NCI-H1417 treated with DMSO at 0.1 percent for 48 hours (cell line): Measurements from ENCODE around the gene PLCB1.
"Not testable (repeated sequence)": the region's sequence is repeated elsewhere in the genome, so short reads cannot be mapped to it uniquely, and the experiment has no call there.

Experiments used
- DNase-seq: peaks from one replicate; lab custom pipeline; 2025; lab: John Stamatoyannopoulos, UW

PLCB1 gene

GRCh38 chr20:8443464-8444072, 311.5 kb downstream of the PLCB1 start:
- no peak for DNase-seq

- DNase-seq: no peak
These were observed 315.4 kb downstream of the PLCB1 start for GRCh38 chr20:8447262-8448120.

- DNase-seq: no peak
These were observed 317.1 kb downstream of the PLCB1 start for GRCh38 chr20:8449123-8449522.

- no peak for DNase-seq
These were observed 322.2 kb downstream of the PLCB1 start for GRCh38 chr20:8454137-8454712.

GRCh38 chr20:8456765-8457164, 324.7 kb downstream of the PLCB1 start:
- no peak for DNase-seq

- no peak for DNase-seq
These were observed 325.9 kb downstream of the PLCB1 start for GRCh38 chr20:8457978-8458377.

- no peak for DNase-seq
These were observed 329.1 kb downstream of the PLCB1 start for GRCh38 chr20:8461186-8461585.

- DNase-seq: no peak
These were observed 332.3 kb downstream of the PLCB1 start for GRCh38 chr20:8464368-8464767.

- DNase-seq: not testable (repeated sequence)
These were observed 334.7 kb downstream of the PLCB1 start for GRCh38 chr20:8466781-8467180.

GRCh38 chr20:8470156-8470555, 338.1 kb downstream of the PLCB1 start:
- no peak for DNase-seq

GRCh38 chr20:8471465-8471864, 339.4 kb downstream of the PLCB1 start:
- peak; percentile 43 for DNase-seq

GRCh38 chr20:8473459-8473858, 341.4 kb downstream of the PLCB1 start:
- DNase-seq: peak; percentile 56

- no peak for DNase-seq
These were observed 342.1 kb downstream of the PLCB1 start for GRCh38 chr20:8474027-8474668.

- DNase-seq: no peak
These were observed 344.0 kb downstream of the PLCB1 start for GRCh38 chr20:8476021-8476420.

GRCh38 chr20:8480597-8480996, 348.5 kb downstream of the PLCB1 start:
- no peak for DNase-seq

- DNase-seq: no peak
These were observed 355.6 kb downstream of the PLCB1 start for GRCh38 chr20:8487696-8488095.

GRCh38 chr20:8489094-8489883, 357.2 kb downstream of the PLCB1 start:
- DNase-seq: no peak

- no peak for DNase-seq
These were observed 358.2 kb downstream of the PLCB1 start for GRCh38 chr20:8490076-8490830.

GRCh38 chr20:8492173-8492572, 360.1 kb downstream of the PLCB1 start:
- DNase-seq: no peak

- DNase-seq: no peak
These were observed 366.5 kb downstream of the PLCB1 start for GRCh38 chr20:8498571-8498970.

GRCh38 chr20:8504030-8504429, 372.0 kb downstream of the PLCB1 start:
- DNase-seq: no peak
